Renal cortical epithelial cell (primary cell): ENCODE measurements around the gene PHF13. TPM values are rescaled to one million over a fixed set of nuclear protein-coding genes. Genes with fewer than 3 reads are reported as not detected.
"Not testable (repeated sequence)": the region's sequence is repeated elsewhere in the genome, so short reads cannot be mapped to it uniquely, and the experiment has no call there.

ENCODE experiments used
- DNase-seq: peaks from one replicate; pipeline ENCODE4 v3.0.0-alpha.2; 2011; ENCODE audit warnings: low read depth
- total RNA-seq: library from RNA; depleted of rRNA; stranded (reverse); fragments of >200 nt; gene quantifications from 2 replicates; pipeline ENCODE4 v1.2.3, GENCODE V29; 2014

PHF13 gene
- total RNA-seq, 1 donor from 2014 or later, result 22.4 TPM

DNA sequence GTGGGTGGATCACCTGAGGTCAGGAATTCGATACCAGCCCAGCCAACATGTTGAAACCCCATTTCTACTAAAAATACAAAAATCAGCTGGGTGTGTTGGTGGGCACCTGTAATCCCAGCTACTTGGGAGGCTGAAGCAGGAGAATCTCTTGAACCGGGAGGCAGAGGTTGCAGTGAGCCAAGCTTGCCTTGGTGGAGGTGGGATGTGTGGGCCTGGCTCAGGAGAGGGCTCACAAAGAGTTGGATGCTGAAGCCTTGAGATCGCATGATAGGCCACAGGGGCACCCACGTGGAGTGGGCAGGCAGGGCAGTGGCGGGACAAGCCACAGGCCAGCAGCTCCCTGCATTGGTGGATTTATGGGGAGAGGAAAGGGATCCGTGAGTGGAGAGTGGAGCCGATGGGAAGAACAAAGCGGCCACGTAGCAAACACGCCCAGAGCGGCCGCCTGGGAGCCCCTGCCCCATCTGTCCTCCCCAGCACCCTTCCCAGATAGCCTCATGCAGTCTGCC, 15.5 kb downstream of the PHF13 start:
- no peak for DNase-seq

DNA sequence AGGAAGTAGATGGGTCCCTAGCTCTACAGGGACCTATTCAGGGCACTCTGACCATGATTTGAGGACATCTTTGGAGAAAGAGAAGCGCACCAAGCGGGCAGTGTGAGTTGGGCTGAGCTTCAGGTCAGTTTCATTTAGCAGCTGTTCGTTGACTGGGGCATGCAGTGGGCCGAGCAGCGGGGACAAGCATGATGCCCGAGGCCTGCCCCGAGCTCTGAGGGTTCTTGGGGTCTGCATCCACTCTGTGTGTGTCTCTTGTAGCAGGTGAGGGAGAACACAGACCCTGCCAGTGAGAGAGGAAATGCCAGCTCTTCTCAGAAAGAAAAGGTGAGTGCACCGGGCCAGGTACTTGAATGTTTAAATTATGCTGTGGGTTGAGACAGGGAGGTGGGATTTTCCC, 16.5 kb downstream of the PHF13 start:
- no peak for DNase-seq

DNA sequence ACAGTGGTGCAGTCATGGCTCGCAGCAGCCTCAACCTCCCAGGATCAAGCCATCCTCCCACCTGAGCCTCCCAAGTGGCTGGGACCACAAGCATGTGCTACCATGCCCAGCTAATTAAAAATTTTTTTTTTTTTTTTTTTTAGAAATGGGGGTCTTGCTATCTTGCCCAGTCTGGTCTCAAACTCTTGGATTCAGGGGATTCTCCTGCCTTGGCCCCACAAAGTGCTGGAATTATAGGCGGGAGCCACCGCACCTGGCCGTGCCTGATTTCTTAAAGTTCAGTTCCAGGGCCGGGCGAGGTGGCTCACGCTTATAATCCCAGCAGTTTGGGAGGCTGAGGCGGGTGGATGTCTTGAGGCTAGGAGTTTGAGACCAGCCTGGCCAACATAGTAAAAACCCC, 17.5 kb downstream of the PHF13 start:
- no peak for DNase-seq

DNA sequence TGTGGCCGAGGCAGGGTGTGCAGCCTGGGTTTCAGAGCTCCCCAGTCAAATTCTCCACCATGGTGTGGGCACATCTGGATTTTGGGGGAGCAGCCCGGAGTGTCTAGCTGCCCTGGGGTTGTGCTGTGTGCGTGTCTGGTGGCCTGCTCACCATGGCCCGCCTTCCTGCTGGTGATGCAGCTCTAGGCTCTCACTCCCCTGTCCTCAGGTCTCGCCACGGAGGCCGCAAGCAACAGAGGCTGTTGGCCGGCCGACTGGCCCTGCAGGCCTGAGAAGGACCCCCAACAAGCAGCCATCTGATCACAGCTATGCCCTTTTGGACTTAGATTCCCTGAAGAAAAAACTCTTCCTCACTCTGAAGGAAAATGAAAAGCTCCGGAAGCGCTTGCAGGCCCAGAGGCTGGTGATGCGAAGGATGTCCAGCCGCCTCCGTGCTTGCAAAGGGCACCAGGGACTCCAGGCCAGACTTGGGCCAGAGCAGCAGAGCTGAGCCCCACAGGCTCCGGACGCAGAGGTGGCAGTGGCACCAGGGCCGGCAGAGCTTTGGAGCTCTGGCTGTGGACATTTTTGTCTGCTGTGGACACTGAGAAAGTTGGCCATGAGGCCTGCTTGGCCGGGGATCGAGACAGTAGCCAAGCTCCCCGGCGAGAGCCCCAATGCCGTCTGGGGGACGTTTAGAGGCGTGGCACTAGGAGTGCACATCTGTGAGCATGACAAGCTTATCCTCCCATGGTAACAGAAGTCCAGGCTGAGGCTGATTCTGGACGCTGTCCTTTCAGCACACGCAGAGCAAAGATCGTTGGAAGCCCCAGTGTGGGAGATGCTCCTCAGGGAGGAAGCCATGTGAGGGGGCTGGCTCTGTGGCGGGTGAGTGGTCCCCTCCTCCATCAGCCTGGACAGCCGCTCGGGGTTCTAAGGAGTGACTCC, 19.3 kb downstream of the PHF13 start:
- no peak for DNase-seq

DNA sequence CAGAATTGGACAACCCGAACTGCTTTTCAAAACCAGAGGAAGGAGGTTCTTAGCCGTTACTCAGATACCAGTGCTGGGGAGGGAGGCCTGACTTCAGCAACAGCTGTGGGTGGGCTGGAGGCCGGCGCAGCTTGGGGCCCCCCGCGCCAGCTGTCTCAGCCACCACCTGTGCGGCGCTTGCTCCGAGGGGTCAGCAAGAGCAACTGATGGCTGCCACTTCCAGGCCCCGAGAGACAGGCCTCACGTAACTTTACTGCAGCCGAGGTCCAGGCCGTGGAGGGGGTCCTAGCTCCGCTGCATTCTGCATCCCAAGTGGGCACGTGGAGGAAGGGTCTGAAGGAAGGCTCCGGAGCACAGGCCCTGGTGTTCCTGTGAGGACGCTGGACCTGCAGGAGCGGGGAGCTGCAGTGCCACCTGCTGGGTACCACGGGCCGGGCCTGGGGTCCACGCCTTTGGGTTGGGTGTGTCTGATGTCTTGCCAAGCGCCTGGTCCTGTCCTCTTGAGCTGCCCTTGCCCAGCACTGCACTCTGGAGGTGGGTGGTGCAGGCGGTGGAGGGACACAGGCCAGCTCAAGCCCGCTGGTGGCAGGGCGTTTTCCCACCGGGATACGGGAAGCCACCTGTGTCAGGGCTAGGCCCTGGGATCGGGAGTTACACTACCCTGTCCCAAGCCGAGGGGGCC, 21.0 kb downstream of the PHF13 start:
- DNase-seq, result no peak

DNA sequence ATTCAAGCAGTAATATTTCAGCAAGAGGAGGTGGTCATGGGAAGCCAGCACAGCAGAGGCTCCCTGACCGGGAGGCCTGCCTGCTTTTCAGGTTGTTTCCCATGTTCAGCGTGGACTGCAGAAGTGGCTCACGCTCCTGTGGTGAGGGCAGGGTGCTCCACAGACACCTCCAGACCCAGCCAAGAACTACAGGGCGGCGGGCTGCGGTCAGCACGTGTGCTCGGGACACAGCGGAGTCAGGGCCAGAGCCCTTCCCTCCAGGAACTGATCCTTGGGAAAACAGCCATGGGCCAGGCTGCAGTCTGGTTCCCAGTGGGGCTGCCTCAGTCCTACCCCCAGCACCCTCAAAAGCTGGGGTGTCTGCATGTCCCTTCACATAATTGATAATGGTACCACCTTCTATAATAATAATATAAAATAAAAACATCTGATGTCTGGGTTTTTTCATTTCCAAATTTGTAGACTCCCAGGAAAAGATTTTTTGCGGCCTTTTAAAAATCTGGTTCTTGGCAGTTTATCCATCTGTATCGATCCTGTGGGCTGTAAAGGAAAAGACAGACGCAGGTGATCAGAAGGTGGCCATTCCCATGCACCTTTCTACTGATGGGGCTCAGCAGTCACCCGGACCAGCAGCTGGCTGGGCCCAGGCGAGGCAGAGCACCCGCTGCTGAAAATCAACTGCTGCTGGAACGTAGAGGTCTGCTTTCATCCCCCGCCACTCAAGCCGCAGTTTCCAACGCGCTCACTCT, 21.8 kb downstream of the PHF13 start:
- DNase-seq, result no peak

DNA sequence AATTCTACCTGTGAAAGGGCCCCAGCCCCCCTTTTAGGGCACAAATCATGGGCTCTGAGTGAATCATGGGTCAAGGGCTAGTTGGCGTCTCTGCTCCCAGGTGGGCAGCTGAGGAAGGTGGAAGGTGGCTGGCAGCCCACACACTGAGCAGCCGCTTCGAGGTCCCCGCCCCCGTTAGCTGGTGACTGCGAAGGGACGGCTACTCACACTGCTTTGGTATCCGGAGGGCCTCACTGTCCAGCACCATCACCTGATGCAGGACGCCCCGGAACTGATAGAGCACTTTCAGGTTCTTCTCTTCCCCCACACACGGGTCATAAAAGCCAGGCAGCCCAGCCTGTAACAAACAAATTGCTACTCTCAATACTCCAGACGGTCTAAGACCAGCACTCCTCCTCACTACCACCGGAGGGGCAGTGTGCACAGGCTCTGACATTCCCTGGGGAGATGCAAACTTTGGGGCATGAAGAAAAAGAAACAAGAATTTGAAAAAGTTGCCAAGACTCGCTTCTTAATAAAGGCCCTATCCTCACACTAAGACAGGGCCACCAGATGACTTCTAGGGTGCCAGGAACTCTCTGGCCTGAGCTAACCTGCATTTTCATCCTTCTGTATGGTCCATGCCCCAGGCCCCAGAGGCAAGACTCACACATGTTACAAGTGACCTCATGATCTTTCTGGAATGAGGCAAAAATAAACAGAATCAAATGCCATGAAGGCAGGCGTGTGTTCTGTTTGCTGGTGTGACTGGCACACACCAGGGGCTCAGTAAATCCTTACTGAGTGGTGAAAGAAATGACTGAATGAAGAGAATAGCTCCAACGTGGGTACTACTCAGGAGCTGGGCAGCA, 22.6 kb downstream of the PHF13 start:
- DNase-seq, result no peak

DNA sequence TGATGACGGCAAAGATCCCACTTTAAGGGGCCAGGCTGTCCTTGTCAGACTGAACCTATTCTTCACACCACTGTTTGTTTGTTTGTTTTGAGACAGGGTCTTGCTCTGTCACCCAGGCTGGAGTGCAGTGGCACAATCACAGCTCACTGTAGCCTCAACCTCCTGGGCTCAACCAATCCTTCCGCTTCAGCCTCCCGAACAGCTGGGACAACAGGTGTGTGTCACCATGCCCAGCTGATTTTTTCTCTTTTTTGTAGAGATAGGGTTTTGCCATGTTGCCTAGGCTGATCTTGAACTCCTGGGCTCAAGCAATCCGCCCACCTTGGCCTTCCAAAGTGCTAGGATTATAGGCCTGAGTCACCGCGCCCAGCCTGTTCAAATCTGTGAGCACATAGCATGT, 23.2 kb downstream of the PHF13 start:
- DNase-seq, result not testable (repeated sequence)

DNA sequence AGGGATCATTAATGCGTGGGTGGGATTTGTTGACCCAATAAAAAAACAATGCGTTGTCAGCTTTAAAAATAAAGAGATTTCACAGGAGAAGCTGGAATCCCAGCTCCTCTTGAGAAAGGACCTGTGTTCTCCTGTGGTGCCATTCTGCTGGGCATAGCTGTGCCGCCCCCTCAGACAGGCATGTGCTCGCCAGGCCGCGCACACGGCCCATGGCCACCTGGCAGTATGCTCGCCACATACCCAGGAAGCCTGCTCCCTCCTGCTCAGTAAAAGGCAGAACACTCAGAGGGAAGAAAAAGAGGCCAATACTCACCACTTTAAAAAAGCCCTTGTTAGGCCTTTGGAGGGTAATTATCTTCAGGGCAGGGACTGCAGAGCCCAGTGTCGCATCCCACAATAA, 24.2 kb downstream of the PHF13 start:
- no peak for DNase-seq

DNA sequence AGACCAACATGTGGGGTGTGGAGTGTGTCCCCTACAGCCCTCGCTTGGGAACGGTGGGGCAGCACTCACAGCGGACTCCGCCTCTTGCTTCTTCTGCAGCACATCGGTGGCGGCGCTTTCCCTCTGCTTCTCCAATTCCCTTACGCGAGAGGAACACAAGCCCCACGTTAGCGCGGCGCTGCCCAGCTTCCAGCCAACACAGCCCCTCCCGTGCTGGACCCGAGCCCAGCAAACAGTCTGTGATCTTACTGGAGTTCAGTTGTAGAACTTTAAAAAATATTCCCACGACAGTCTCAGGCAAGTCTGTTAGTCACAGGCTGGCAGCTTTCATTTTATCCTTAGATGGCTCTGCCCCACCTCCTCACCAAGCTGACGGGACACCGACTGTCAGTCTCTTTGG, 24.7 kb downstream of the PHF13 start:
- DNase-seq, result no peak

DNA sequence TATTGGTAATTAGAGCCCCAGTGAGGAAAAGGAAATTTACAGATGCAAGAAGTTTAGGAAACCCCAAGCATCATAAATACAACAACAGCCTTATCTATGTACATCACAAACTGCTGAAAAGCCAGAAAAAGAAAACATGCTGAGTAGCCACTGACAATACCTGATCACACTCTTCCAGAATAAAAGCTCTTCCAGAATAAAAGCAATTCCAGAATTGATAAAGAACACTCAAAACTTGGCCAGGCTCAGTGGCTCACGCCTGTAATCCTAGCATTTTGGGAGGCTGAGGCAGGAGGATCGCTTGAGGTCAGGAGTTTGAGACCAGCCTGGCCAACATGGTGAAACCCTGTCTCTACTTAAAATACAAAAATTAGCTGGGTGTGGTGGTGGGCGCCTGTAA, 27.3 kb downstream of the PHF13 start:
- not testable (repeated sequence) for DNase-seq

DNA sequence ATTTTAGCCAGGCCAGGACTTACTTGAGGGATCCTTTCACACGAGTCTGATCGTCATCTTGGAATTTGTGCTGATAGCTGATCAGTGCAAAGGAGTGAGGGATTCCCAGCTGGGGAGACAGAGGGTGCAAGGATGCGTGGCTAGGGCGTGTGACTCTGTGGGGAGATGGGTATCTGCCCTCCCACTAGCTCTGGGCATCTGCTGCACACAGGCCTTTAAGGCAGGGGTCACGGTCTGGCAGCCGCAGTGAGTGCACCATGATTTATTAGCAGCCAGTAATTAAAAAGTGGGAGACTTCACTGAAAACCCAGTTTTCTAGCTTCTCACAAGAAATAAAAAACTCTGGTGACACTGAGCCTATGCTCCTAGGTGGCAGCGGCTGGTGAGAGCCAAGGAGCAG, 31.5 kb downstream of the PHF13 start:
- DNase-seq, result no peak

DNA sequence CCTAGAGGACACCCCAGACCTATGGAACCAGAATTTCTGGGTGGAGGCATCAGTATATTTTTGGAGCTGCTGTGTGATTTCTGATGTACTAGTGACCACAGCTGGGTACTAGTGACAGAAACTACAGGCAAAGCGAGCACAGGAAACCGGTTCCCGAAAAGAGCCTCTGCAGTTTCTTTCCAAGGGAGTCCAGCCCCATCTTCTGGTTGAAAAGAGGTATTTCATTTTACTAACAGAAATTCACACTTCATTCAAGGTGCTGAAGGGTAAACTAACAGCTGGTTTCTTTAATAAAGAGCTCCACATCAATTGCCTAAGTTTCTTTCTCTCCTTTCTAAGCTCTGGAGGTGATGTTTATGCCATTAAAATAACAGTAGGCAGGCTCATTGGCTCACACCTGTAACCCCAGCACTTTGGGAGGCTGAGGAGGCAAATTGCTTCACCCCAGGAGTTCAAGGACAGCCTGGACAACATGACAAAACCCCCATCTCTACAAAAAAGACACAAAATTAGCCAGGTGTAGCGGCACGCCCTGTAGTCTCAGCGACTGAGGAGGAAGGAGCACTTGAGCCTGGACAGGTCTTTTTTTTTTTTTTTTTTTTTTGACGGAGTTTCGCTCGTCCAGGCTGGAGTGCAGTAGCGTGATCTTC, 33.1 kb downstream of the PHF13 start:
- DNase-seq, result peak; percentile 57

DNA sequence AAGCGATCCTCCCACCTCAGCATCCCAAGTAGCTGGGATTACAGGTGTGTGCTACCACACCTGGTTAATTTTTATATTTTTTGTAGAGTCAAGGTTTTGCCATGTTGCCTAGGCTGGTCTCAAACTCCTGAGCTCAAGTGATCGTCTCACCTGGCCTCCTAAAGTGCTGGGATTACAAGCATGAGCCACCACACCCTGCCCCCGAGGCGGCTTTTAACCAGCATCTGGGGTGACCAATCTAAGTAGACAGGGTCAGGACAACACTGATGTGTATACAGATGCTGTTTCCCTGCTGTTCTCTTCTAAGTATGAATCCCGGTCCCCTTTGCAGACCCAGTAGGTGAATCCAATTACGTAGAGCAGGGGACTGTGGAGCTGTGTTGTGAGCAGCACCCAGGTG, 35.0 kb downstream of the PHF13 start:
- no peak for DNase-seq

DNA sequence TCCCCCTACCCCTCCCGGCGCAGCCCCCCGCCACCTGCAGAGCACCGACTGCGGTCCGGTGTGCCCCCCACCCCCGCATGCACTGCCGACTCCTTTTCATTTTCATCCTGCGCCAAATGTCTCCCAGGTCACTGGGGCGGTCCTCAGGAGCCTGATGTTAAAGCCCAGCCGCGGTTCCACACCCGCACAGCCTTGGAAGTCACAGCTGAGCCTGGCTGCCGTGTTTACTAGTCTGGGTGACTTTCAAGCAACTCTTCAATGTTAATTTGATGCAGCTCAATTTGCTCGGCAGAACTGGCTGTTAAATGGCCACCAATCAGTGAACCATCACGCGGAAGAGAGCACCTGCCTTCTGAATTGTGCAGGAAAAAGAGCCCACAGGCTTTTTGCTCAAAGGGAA, 38.4 kb downstream of the PHF13 start:
- peak; percentile 23 for DNase-seq

DNA sequence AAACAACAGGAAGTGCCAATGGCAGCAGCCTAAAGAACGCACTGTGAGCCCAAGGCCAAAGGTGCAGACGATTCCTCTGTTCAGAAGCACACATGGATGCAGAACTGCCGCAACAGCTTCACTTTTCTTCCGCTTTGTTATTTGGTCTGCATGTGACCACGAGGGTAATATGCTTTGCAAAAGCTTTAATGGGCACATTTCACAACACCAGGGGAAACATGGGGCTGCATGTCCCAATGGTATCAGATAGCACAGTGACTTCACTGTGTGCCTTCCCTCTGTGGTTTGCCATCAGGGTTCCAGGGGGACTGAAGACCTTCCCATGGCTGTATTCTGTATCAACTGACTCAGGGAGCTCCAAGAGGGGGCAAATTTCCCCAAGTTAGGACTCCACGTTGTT, 39.5 kb downstream of the PHF13 start:
- peak; percentile 27 for DNase-seq

DNA sequence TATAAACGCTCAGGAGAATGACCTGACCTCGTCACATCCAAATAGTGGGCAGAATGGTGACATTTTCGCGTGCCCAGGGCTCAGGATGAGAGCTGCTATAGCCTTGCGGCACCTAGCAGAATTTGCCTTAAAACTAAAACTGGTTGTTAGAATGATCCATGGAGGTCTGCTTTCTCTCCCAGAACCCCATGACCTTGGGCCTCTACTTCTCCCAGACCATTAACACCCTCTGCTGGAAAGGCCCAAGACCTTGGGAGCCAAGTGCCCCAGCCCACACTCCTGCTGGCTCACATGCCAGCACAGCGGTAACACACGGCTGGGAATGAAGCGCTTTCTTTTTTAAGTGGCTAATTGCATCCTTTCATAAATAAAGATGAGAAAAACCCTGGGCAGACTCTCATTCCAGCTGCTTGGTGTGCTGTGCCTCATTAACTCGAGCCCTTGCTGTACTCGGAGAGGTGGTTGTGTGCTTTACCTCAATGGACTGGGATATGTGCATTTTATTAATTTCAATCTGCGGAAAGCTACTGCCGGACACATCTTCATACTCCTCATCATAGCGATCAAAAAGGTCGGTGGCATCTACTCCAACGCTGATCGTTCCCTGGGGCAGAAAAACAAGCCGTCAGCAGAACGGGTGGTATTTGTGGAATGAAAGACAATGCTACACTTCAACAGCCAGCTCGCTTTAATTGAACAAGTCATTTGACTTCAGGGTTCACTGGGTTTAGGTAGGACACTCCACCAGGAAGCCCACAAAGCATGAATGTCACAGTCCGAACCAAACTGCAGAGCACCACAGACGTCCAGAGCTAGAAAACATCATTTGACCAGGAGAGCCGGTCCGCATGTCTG, 40.1 kb downstream of the PHF13 start:
- DNase-seq, result peak; percentile 92

DNA sequence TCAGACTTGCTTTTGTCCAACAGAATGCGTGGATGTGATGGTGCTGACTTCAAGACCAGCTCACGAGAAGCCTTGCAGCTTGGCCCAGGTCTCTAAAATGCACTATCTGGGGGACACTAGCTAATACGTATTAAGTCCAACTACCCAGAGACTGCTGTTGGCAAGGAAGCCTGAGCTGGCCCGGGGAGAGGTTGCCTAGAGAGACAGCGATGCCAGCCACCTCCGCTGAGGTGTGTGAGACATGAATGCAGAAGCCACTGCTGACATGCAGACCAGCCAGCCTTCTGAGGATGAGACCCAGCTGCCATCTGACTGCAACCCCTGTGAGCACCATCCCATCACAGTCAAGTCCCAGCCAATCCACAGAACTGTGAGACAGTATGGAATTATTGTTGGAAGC, 43.6 kb downstream of the PHF13 start:
- no peak for DNase-seq

DNA sequence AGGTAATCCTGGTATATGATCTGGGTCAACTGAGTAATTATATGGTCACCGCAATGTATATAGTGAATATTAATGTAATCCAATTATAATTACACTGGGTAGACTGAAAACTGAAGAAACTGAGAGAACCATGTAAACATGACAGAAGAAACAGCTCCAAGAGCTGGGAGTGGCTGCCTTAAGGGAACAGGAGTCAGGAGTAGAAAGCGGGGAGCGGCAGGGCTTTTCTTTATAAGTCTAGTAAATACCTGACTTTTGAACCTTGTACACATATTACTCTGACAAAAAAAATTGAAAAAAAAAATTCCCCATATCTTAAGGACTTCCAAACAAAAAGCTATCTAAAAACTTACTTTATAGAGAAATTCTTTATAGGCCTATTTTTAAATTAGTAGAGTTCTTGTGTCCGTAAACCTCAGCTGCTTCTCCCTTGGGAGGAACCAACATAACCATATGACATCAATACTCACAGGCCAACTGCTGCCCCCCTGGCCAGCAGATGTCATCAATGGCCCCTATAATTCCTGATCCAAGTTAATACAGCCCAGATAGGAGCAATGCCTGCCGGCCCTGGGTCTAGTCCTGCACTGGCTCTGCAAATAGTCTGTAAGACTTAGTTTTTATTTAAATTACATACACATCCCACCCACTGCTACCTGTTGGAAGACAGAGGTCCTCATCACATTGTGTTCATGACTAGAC, 45.0 kb downstream of the PHF13 start:
- no peak for DNase-seq
